Activated T-helper 1 cell treated with Interleukin-2 at 50 U/mL for 16 hours (primary cell): Measurements from ENCODE around the gene NRN1L.
"Not testable (repeated sequence)": the region's sequence is repeated elsewhere in the genome, so short reads cannot be mapped to it uniquely, and the experiment has no call there.

ENCODE experiments used
- DNase-seq: peaks from one replicate; pipeline ENCODE4 v3.0.0-alpha.2; 2020; ENCODE audit warnings: low read depth

The NRN1L gene

GRCh38 chr16:67884684-67885083 lies at the start of gene NRN1L:
Gene NRN1L, plus strand, starts transcription at chr16:67884885. Its CDS starts 19 bp downstream, at chr16:67884904.
- no peak for DNase-seq

GRCh38 chr16:67837190-67837589 lies 47.5 kb upstream of the NRN1L start:
- not testable (repeated sequence) for DNase-seq

DNA sequence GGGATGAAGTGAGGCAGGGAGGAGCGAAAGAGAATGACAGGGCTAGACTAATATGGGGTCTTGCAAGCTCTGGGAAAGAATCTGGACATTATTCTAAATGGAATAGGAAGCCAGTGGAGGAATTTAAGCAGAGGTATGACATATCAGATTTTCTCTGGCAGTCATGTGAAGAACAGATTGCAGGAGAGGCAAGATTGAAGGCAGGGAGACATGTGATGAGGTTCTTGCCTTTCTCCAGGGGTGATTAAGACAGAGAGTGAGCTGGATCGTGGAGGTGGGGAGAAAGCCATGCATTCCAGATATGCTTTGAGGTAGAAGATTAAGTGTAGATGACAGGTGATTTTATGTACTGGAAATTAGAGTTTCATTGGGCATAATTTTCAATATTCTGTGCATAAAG lies 46.9 kb upstream of the NRN1L start:
- DNase-seq, result no peak

- DNase-seq, result no peak
Measured at GRCh38 chr16:67841198-67841815, 43.4 kb upstream of the NRN1L start.

GRCh38 chr16:67841816-67842508 lies 42.7 kb upstream of the NRN1L start, which contains the start of gene THAP11:
Gene THAP11, plus strand, starts transcription at chr16:67842320. Its CDS starts 235 bp downstream, at chr16:67842555.
- DNase-seq, result peak; percentile 88

DNA sequence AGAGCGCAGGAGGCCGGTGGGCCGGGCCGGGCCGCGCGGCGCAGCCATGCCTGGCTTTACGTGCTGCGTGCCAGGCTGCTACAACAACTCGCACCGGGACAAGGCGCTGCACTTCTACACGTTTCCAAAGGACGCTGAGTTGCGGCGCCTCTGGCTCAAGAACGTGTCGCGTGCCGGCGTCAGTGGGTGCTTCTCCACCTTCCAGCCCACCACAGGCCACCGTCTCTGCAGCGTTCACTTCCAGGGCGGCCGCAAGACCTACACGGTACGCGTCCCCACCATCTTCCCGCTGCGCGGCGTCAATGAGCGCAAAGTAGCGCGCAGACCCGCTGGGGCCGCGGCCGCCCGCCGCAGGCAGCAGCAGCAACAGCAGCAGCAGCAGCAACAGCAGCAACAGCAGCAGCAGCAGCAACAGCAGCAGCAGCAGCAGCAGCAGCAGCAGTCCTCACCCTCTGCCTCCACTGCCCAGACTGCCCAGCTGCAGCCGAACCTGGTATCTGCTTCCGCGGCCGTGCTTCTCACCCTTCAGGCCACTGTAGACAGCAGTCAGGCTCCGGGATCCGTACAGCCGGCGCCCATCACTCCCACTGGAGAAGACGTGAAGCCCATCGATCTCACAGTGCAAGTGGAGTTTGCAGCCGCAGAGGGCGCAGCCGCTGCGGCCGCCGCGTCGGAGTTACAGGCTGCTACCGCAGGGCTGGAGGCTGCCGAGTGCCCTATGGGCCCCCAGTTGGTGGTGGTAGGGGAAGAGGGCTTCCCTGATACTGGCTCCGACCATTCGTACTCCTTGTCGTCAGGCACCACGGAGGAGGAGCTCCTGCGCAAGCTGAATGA lies 42.0 kb upstream of the NRN1L start:
- DNase-seq, result peak; percentile 48

DNA sequence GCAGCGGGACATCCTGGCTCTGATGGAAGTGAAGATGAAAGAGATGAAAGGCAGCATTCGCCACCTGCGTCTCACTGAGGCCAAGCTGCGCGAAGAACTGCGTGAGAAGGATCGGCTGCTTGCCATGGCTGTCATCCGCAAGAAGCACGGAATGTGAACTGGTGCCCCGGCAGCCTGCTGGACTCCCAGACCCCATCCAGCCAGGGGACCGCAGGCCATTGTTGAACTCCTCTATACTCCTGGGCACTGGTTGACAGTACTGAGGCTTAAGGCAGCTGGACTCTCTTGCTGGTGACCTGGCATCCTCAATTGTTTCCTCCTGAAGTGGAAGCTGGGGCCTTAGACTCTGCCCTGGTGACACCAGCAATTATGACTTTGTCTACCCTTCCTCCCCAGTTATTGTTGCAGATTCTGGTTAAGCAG lies 41.3 kb upstream of the NRN1L start:
- DNase-seq, result no peak

- DNase-seq, result no peak
Measured at GRCh38 chr16:67844497-67844896, 40.2 kb upstream of the NRN1L start.

DNA sequence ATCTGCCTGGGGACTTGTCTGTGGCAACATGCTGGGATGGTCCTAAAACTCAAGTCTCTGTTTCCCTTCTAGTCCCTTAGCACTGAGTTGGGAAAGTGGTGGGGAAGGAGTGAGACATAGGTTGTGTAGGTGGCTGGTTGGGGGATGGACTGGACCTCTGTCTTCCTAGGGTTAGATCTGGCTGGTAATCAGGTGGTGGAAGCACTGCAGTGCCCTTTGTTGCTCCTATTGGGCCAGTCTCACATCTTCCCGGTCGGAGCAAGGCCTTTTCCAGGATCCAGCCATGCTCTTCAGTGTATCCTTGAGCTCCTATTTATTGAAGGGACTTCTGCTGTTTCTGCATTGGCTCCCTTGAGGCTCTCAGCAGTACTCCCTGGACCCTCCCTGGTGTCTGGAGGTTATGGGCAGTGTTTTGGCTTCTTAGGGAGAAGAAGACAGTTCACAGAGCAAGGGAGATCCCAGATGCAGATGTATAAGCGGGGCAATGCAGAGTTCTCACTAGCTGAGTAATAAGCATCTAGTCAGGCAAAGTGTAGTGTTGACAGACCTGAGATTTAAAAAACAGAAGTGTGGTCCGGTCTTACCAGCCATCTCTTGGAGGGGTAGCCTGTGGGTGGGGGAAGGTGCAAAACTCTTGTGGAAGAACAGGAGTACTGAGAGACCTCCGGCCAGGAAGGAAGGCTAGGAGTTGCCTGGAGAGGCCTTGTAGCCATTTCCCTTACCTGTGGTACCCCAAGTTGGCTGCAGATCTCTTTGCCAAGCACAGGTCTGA lies 39.2 kb upstream of the NRN1L start:
- no peak for DNase-seq

- DNase-seq, result no peak
Measured at GRCh38 chr16:67846063-67846319, 38.7 kb upstream of the NRN1L start.

DNA sequence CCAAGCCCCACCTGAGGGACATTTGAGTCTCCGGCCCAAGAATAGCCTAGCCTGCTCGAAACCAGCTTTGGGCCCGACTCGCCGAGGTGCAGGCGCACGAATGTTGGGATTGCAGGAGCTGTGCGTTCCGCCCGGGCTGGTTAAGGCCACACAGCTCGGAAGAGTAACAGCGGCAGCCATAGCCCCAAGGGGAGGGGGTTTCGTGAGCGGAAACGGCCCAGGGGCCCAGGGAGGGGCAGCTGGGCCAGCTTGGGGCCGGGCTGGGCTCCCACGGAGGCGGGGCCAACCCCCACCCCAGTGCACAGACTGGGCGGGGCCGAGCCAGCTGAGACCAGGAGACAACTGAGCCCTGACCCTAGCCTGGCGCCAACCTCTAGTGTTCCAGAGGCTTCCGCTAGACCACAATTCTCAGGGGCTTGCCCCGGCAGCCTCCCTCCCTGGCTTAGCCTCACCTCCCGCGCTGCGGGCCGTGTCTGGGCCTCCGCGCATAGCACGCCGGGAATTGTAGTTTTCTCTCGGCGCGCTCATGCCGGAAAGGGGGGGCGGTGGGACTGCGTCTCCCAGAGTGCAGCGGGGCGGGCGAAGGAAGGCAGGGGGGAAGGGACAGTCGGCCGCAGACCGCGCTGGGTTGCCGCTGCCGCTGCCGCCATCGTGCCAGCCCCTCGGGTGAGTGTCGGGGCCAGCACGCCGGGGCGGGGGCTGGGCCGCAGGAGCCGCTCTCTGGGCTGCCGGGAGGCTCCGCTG lies 38.2 kb upstream of the NRN1L start, which contains the start of gene NUTF2:
Gene NUTF2, plus strand, starts transcription at position 614 of the 744 bp plus-strand sequence. CDS start 18,198 bp downstream, outside the sequence.
- DNase-seq, result peak; percentile 91

DNA sequence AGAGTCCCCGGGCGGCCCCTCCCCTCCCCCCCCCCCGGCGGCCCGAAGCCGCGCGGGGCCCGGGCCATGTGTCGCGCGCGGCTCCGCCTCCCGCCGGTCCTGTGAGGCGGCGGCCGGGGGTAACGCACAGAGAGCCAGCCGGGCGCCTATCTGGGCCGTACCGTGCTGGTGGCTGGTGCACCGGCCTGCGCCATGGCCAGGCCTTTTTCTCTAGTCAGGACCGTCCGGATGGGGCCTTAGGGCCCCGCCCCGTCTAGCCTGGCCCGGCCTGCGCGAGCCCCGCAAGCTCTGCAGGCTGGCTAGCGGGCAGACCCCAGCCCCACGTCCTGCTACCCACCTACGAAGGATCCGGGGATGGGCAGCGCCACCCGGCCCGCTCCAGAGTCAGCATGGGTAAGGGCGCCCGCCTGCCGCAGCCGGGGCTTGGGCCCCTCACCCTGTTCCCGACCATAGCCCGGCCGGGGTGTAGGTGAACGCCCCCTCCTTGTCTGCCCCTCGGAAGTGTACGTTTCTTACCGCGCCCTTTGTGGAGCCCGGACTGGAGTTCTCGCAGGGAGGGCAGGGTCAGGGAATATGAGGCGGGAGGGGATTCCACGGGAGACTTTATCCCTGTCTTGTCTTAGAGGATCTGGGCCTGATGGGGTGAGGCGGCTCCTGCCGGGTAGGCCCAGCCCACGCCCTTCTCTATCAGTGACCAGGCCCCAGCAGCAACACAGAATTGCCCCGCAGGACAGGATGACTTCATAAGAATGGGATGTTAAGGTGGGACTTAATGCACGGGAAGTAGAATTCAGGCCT lies 37.4 kb upstream of the NRN1L start, which contains the start of gene CENPT:
Gene CENPT, minus strand, starts transcription at position 630 of the 798 bp plus-strand sequence. CDS start 13,834 bp downstream, outside the sequence.
- no peak for DNase-seq

GRCh38 chr16:67848118-67848517 lies 36.6 kb upstream of the NRN1L start:
- no peak for DNase-seq

GRCh38 chr16:67853670-67854069 lies 31.0 kb upstream of the NRN1L start:
- no peak for DNase-seq

GRCh38 chr16:67855789-67856188 lies 28.9 kb upstream of the NRN1L start:
- no peak for DNase-seq

GRCh38 chr16:67856927-67857546 lies 27.6 kb upstream of the NRN1L start:
- no peak for DNase-seq

DNA sequence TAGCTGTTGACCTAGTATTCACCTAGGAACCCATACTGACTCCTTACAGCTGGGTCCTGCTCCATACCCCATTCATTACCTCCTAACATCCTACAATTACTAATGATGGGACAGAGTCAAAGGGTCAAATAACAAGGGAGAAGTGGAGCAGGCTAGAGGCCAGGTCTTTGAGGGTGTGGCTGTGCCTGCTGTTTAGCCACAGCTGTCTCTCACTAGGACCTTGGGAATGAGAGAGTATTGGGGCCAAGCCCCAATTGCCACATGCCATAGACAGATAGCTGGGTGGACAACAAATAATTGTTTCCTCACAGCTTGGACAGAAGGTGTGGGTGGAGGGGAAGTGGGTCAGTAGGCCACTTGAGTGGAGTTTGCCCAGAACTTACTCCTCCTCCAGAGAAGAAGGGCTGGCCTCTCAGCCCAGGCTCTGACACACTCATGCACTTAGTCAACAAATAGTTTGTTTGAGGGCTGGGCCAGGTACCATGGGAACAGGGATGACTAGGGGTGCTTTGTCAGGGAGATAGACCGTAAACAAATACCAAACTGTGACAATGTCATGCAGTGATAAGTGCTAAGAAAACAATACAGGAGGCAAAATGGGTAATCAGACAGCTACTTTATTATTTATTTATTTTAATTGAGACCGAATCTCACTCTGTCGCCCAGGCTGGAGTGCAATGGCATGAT lies 27.0 kb upstream of the NRN1L start:
- DNase-seq, result no peak

- DNase-seq, result no peak
Measured at GRCh38 chr16:67858500-67858899, 26.2 kb upstream of the NRN1L start.
